Right lobe of liver (tissue), 6 donors: ENCODE results near the gene CR1L. TPM values are rescaled to one million over a fixed set of nuclear protein-coding genes. Genes with fewer than 3 reads are reported as not detected.

Experiments
- ATAC-seq, 4 donors: fragments of 200-7000 bp; cut with Tn5 transposase; one replicate each; pipeline ENCODE4 v1.9.1; 2020; ENCODE audit warnings: mild to moderate bottlenecking in 4 of 4, moderate library complexity in 4 of 4
- DNase-seq, 3 donors: peaks; one replicate each; pipeline ENCODE4 v3.0.0-alpha.2; 2020
- H3K27ac ChIP-seq, 3 donors: fragments of 200-600 bp; one replicate each; pipeline ENCODE4 v1.8.0; 2022
- H3K27me3 ChIP-seq, 2 donors: fragments of 200-600 bp; one replicate each; pipeline ENCODE4 v1.8.0; 2022
- H3K36me3 ChIP-seq, 4 donors: fragments of 200-600 bp; sonication (generic) in 1 of 4; one replicate each; pipeline versions ENCODE4 v1.5.1 to v1.8.0; 2017 to 2022; ENCODE audit warnings: control low read depth in 1 of 4
- H3K4me1 ChIP-seq, 4 donors: fragments of 200-600 bp; sonication (generic) in 1 of 4; one replicate each; pipeline versions ENCODE4 v1.5.1 to v1.8.0; 2017 to 2022; ENCODE audit warnings: control low read depth in 1 of 4
- H3K4me3 ChIP-seq, 3 donors: fragments of 200-600 bp; one replicate each; pipeline ENCODE4 v1.8.0; 2022
- H3K9me3 ChIP-seq, 4 donors: fragments of 200-600 bp; sonication (generic) in 1 of 4; one replicate each; pipeline versions ENCODE4 v1.5.1 to v1.8.0; 2017 to 2022; ENCODE audit warnings: control low read depth in 1 of 4
- POLR2A ChIP-seq: fragments of 450-650 bp; IDR thresholded peaks from one replicate; pipeline ENCODE4 v1.6.1; 2017; ENCODE audit warnings: antibody characterized with exemption, mild to moderate bottlenecking
- WGBS: methylation state at CpG from one replicate; pipeline ENCODE4 v1.1.6; 2018; ENCODE audit warnings: low coverage, low lambda C conversion rate; ENCODE audit not compliant: insufficient coverage; ENCODE audit errors: missing lambda C conversion rate; 5-methylcytosine and 5-hydroxymethylcytosine counted together
- intact Hi-C, 2 donors: fragments of 100-400 bp; cut with DNase I; formaldehyde crosslinking; loops; one replicate each; pipeline versions ENCODE4 v1.11.2 to v1.14.1; 2022
- long read RNA-seq: library from polyadenylated mRNA; unstranded; transcript quantifications from one replicate; pipeline ENCODE4 v2.0.0, GENCODE V29; 2019
- total RNA-seq, 6 experiments: library from RNA; depleted of rRNA in 2 of 6; stranded (reverse); fragments of >200 nt in 2 of 6; fragmentation: NEBNext Ultra II Directional in 3 of 6; extraction: Animal tissue kit (Norgen Biotek cat#: 25700) in 3 of 6; gene quantifications; one replicate each; pipeline versions ENCODE4 v1.1.0 to v1.2.4, GENCODE V29; 2016 to 2023
- TF ChIP-seq, protein P1 (sequence below), 4 donors: fragments of 200-600 bp in 3 of 4; fragments of 450-650 bp in 1 of 4; IDR thresholded peaks; one replicate each; pipeline versions ENCODE4 v1.5.1 to v1.8.0; 2016 to 2022; ENCODE audit warnings: antibody characterized with exemption in 4 of 4, mild to moderate bottlenecking in 2 of 4
- donor health status: DM: no; HTN: yes; CAD: no.
- donor health status: DM: no; HTN: no; CAD: no.
- donor health status: DM: no; HTN: no; CAD: no.
- donor health status: DM: no; HTN: yes; CAD: no.
- donor health status: DM: no; HTN: yes; CAD: no.

Gene CR1L
- 1 to 10 TPM in 1 of 6 experiments, under 1 TPM in 4, not detected in 1; 0.12 to 1.2 (median 0.49) TPM for total RNA-seq
- long read RNA-seq, result 0 reads

DNA sequence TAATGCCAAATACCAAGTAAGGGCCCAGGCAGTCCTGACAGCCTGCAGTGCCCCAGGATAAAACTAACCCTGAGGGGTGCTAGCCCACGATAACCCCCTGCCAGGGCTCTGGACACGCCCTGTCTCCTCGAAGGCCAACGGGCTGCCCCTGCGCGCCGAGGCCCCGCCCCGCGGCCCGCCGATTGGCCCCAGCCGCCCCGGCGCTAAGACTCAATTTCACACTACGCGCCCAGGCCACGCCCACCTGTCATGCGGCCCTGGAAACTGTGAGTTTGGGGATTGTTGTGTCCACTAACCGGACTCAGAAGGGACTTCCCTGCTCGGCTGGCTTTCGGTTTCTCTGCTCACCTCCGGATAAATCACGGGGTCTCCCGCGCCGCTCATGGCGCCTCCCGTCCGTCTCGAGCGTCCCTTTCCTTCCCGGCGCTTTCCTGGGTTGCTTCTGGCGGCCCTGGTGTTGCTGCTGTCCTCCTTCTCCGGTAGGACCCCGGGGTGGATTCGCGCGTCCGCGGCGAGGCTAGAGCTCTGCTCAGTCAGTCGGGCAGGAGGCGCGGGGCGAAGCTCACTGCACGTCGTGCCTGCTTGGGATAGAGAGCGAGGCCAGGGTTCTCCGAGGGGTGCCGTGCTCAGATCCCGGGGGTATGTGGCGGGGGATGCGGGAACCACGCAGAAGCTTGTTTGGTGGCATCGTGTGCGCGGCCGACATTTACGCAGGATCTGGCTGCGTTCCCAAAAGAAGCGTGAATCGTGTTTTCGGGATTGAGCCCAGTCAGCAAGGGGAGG, at the start of gene CR1L:
Gene CR1L (plus strand): TSS at position 282 of the 783 bp plus-strand sequence. CDS start 101 bp downstream, at position 383.
- H3K9me3 ChIP-seq, result no peaks in the 10 kb centered on the region
- H3K36me3 ChIP-seq, result no peaks in the 10 kb centered on the region
- H3K4me1 ChIP-seq, result peaks cover 0 to 5% (median 0%) of the 10 kb centered on the region in 4 donors
- no peaks in the 10 kb centered on the region for H3K27me3 ChIP-seq
- peak; percentile 94 to 97 (median 96) for ATAC-seq
- TF ChIP-seq, protein P1, sequence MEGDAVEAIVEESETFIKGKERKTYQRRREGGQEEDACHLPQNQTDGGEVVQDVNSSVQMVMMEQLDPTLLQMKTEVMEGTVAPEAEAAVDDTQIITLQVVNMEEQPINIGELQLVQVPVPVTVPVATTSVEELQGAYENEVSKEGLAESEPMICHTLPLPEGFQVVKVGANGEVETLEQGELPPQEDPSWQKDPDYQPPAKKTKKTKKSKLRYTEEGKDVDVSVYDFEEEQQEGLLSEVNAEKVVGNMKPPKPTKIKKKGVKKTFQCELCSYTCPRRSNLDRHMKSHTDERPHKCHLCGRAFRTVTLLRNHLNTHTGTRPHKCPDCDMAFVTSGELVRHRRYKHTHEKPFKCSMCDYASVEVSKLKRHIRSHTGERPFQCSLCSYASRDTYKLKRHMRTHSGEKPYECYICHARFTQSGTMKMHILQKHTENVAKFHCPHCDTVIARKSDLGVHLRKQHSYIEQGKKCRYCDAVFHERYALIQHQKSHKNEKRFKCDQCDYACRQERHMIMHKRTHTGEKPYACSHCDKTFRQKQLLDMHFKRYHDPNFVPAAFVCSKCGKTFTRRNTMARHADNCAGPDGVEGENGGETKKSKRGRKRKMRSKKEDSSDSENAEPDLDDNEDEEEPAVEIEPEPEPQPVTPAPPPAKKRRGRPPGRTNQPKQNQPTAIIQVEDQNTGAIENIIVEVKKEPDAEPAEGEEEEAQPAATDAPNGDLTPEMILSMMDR (IDR thresholded peaks at IDR 0.05), result no peak
- no peak for TF ChIP-seq POLR2A
- intact Hi-C loops, result no loop called here
- peak; percentile 74 to 87 (median 83) for DNase-seq
- no peak within 1 kb of the TSS for H3K27ac ChIP-seq
- H3K4me3 ChIP-seq, result peak within 1 kb of the TSS; percentile 53 to 61 (median 56)
- 6% methylated on average over 16 of the region's 65 CpGs for WGBS

DNA sequence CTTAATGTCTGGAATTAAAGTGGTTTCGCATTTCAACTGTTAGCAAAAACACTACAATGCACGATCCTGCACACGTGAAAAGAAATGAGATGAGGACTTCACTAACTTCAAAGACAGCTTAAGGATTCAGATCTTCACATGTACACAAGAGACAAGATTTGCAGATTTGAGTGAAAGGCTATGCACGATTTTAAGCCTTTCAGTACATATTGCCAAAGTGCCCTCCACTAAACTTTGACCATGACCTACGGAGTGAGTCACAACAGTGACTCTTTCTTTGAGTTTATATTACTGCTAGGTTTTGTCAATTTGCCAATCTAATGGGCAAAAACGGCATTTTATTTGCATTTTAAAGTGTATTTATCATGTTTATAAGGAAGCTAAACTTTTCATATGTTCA, 41.2 kb upstream of the CR1L start:
- H3K4me3 ChIP-seq, result no peak overlapping the region
- intact Hi-C loops, result no loop called here
- WGBS, result 39% methylated on average over 6 of the region's 6 CpGs

DNA sequence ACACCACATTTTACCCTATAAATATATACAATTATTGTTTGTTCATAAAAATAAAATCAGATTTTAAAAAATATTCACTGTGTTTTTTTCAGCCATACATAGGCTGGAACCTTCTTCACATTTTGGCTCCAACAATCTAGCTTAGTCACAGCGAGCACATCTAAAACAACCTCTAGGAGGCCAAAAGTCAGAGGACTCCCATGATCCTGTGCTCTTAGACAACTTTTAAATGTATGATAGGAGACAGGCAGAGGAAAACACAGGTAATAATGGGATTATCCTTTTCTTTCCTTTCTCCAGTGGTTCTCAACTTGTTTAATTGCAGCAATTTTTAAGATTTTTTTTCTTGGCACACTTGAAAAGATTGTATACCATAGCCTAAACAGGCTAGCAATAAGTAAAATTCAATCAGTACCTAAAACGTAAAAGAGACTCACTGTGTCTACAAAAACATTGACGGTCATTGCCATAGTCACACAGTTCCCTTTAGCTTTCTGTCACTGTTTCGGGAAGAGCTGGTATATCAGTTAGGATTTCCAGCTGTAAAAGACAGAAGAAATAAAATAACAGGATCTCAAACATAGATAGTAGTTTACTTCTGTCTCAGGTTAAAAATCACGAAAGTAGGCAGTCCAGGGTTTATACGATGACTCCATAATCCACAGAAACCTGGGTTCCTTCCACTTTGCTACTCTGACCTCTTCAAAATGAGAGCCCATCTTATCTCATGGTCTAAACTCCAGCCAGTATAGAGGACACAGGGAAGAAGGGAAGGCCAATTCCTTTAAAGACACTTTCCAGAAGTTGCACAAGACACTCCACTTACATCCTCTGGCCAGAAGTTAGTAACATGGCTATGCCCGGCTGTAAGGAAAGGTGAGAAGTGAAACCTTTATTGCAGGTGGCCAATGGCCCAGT, 39.2 kb upstream of the CR1L start:
- Histone ChIP-seq H3K27ac (no peak overlapping the region), H3K36me3 (no peaks in the 10 kb centered on the region), H3K4me3 (no peak overlapping the region), H3K27me3 (no peaks in the 10 kb centered on the region), H3K9me3 (no peaks in the 10 kb centered on the region), H3K4me1 (peaks cover 0 to 4% (median 0%) of the 10 kb centered on the region in 4 donors)
- DNase-seq (no peak), ATAC-seq (no peak)
- TF ChIP-seq, protein P1 (IDR thresholded peaks at IDR 0.05), result no peak
- TF ChIP-seq POLR2A, result no peak
- WGBS, result 73% methylated on average over 7 of the region's 7 CpGs
- intact Hi-C loops, result no loop called here

More for the DNA sequence above, 41.2 kb upstream of the CR1L start:
- Histone ChIP-seq H3K4me1 (peaks cover 0 to 4% (median 0%) of the 10 kb centered on the region in 4 donors), H3K9me3 (no peaks in the 10 kb centered on the region), H3K27me3 (no peaks in the 10 kb centered on the region), H3K36me3 (no peaks in the 10 kb centered on the region), H3K27ac (no peak overlapping the region)
- no peak for TF ChIP-seq POLR2A
- TF ChIP-seq, protein P1 (IDR thresholded peaks at IDR 0.05), result no peak
- ATAC-seq (peak; percentile 38 to 94 (median 68)), DNase-seq (no peak)

DNA sequence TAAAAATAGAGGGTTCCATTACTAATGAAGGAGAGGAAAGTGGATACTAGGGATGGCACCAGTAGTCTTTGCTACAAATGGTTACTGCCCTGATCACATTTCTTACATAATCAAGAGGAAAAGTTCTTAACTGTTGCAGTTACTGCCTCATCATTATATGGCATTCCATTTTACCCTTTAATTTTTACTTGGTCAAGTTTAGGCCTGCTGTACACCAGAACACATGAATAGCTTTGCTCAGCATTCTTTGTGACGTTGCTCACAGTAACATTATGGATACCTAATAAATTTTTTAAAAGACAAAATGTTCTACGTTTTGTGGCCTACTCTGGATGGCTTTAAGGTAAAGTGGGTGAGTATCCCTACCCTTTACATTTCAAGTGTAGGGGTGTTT, 38.6 kb upstream of the CR1L start:
- Histone ChIP-seq H3K4me1 (peaks cover 0 to 4% (median 0%) of the 10 kb centered on the region in 4 donors), H3K27me3 (no peaks in the 10 kb centered on the region), H3K4me3 (no peak overlapping the region), H3K27ac (no peak overlapping the region), H3K9me3 (no peaks in the 10 kb centered on the region), H3K36me3 (no peaks in the 10 kb centered on the region)
- intact Hi-C loops, result no loop called here
- ATAC-seq (no peak), DNase-seq (no peak)
- WGBS, result 71% methylated on average over 2 of the region's 2 CpGs
- TF ChIP-seq, protein P1 (IDR thresholded peaks at IDR 0.05), result no peak
- no peak for TF ChIP-seq POLR2A
